Occipital lobe (tissue), 2 donors: Measurements from ENCODE around the gene MALT1. TPM values are rescaled to one million over a fixed set of nuclear protein-coding genes. Genes with fewer than 3 reads are reported as not detected.
"Not testable (repeated sequence)": the region's sequence is repeated elsewhere in the genome, so short reads cannot be mapped to it uniquely, and the experiment has no call there.

Source experiments
- DNase-seq: peaks from one replicate; lab custom pipeline; 2025; lab: John Stamatoyannopoulos, UW
- total RNA-seq: library from RNA; depleted of rRNA; stranded (reverse); fragments of >200 nt; gene quantifications from one replicate; pipeline ENCODE4 v1.2.3, GENCODE V29; 2014

MALT1 gene
- total RNA-seq, 1 donor from 2014 or later = 25.4 TPM

DNA sequence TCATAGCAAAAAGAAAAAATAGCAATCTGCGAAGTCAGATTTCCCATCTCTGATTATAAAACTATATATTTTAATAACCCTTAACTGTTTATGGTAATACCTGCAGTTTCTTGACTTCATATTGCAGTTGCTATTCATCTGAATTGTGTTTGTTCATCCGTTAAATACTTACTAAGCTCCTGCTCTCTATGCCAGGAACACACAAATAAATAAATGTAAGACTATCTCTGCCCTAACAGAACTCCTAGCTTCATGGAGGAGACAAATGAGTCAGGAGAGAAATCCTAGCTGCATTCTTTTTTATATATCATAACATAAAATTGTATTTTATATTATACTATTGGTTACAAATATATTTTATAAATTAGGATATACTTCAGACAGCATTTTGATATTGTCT lies 61.2 kb downstream of the MALT1 start:
- DNase-seq = no peak

GRCh38 chr18:58733866-58734265 lies 62.6 kb downstream of the MALT1 start:
- DNase-seq = no peak

GRCh38 chr18:58738322-58738721 lies 67.1 kb downstream of the MALT1 start:
- DNase-seq = no peak

GRCh38 chr18:58745914-58746313 lies 74.6 kb downstream of the MALT1 start:
- no peak for DNase-seq

DNA sequence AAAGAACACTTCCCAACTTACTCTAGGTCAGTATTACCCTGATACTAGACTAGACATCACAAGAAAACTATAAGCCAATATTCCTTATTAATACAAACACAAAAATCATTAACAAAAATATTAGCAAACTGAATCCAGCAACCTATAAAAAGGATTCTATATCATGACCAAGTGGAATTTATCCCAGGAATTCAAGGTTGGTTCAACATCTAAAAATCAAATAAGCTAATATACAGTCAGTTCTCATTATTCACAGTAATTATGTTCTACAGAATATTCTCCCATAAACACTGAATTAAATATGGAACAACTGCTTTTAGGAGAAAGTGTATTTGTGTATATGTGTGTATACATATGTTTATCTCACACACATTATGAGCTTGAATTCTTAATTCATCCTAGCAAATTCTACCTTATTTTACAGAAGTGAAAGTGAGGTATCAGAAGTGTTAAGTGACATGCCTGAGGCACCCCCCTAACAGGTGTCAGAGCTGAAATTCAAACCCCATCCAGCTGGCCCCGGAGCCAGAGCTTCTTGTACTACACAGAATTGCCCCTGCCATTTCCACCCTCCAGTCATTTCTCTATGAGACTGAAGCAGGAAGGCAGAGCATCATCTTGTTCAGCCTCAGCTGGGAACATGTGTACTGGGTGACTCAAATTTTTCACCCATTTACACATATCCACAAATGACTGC lies 77.8 kb downstream of the MALT1 start:
- DNase-seq = no peak

DNA sequence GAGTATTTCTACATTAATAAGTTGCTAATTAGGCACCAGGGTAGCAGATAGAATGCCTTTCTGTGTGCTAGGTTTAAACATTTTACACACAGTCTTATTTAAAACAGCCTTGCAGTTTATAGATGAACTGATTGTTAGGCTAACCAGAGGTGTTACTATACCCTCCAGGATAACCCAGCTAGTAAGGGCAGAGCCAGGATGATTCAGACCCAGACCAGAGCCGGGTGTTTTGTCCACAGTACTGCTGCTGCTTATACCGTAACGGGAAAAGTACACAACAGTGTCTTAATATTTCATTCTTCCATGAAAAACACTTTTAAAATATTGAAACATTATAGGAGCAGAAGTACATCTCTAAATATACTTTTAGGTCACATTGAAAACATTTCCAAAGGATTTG lies 82.7 kb downstream of the MALT1 start:
- no peak for DNase-seq

DNA sequence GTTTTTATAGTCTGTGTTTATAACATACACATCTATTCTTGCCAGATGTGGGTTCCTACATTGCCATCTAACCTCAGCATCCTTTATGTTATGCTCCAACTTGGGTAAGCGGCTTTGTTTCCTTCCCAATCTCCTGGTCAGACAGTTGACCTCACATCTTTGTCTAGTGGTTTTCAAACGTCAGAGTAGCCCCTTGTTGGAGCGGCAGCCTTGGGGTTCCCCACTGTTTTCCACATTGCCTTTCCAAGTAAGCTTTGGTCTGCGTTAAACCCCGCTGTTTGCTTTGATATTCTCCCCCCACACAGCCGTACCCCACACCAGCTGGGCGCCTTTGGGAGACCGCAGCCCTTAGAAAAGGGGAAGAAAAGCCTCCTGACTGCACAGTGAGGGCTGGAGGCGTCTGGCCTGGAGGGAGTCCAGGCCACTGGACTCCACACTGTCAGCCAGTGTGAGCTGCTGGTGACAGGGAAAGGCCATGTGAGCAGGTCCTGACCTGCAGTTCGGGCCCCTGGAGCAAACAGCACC lies 83.3 kb downstream of the MALT1 start:
- no peak for DNase-seq

GRCh38 chr18:58755304-58756010 lies 84.2 kb downstream of the MALT1 start:
- no peak for DNase-seq

DNA sequence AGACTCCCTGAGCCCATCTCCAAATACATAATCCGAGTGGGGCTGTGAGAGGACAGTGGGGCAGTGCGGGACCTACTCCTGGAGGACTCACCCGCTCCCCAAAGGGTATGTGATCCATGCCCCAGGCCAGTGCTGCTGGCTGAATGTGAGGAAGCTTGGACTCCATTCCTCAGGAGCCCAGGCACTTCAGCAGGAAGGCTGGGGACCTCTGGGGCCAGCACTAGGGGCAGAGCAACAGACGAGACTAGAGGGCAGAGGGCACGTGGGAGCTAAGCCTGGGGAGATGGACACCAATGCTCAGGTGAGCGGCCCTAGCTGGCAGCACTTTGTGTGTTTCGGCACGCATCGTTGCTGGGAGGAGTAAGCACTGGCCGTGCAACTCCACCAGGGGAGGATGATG lies 84.9 kb downstream of the MALT1 start:
- DNase-seq = no peak

GRCh38 chr18:58756596-58757240 lies 85.5 kb downstream of the MALT1 start:
- no peak for DNase-seq

- not testable (repeated sequence) for DNase-seq
Measured at GRCh38 chr18:58757351-58757750, 86.1 kb downstream of the MALT1 start.

GRCh38 chr18:58758046-58758445 lies 86.8 kb downstream of the MALT1 start:
- no peak for DNase-seq

DNA sequence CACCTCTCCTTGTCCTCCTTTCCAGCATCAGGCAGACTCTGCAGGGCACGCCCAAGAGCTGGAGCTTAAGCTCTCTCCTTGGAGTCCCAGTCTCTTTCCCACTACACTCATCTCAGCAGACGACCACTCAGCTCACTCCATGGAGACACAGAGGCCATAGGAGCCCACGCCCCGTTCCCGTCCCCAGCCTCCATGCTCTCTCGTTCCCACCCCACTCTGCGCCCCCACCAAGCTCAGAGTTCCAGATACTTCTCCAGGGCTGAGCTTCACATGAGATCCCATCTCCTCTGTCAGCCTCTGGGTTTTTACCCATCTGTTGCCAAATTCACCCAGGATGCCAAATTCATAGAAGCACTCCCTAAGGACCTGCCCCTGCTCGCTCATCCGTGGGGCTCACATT lies 87.3 kb downstream of the MALT1 start:
- no peak for DNase-seq

- DNase-seq = no peak
Measured at GRCh38 chr18:58761241-58761969, 90.1 kb downstream of the MALT1 start.

- no peak for DNase-seq
Measured at GRCh38 chr18:58761970-58762780, 90.9 kb downstream of the MALT1 start.

DNA sequence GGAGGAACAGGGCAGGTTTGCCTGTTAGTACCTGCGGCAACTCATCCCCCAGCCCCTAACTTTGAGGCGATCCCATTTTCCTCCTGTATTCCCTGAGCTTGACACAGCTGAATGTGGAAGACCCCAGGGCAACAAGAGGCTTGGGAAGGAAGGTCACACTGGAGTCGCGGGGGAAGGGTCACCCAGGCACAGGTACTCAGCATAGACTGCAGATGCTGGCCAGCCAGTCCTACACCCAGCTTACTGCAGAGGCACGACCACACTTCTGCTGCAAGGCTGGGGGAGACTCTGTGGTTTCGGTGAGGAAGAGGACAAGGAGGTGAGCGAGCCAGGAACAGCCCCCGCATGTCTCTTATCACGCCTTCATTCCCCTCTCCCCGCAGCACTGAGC lies 91.5 kb downstream of the MALT1 start:
- DNase-seq = no peak

- DNase-seq = no peak
Measured at GRCh38 chr18:58766164-58766563, 94.9 kb downstream of the MALT1 start.

DNA sequence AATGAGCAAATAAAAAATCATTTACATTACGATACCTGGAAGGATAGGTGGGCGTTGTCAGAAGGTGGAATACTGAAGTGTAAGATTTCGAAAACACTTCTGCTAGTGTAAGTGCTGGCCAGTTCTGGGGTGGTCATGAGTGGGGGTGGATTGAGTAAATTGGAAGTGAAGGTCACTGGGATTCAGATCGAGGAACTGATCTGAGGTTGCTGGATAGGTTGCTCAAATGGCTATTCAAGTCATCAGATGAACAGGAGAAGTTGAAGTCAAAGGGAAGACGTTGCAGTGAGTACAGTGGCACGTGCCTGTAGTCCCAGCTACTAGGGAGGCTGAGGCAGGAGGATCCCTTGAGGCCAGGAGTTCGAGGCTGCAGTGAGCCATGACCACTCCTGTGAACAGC lies 95.7 kb downstream of the MALT1 start:
- no peak for DNase-seq

DNA sequence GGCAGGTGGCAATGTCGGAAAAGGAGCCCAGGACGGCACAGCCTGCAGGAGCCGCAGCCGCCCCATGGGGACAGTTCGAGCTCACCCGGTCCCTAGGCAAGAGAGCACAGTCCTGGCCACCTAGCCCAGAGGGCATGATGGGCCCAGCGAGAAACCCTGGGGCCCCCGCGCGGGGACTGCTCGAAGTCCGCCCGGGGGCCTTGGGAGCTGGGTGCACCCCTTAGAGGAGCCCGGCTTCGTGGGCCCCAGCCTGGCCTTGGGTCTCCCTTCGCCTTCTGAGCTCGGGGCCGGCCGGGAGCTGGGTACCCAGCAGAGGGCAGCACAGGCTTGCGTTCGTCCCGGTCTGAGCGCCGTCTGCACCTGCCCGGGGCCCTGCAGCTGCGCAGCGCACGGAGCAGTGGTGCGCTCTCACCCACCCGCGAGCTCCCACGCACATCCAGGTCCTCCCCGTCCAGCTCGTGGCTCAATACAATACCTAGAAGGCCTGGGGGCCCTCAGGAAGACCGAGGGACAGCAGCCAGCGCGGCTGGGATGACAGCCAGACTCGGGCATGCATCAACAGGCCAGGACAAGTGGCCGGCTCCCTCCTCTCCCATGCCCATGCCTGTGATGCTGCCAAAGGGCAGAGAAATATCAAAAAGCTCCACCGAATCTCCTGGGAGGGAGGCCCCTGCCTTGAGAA lies 97.2 kb downstream of the MALT1 start:
- peak; percentile 69 for DNase-seq

DNA sequence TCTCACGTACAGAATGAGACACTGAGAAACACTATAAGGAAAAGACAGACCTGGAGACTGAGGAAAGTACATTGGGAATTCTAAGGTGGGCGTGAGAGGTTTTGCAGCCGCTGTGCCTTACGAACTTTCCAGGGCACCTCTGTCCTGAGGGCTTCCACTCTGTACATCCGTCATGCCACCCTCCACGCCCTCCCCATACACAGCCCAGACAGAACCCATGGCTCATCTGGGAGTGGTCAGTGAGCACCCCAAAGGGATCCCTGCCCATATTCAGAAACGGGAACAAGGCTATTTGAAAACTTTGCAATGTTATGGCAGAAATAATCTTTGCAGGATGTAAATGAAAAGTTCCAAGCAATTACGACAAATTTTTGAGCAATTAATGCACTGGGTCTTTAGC lies 98.1 kb downstream of the MALT1 start:
- DNase-seq = no peak
